ENCODE data around the gene BMX.
A peak's percentile ranks its signal among the peaks of the same experiment; 100 is the strongest.

Gene BMX

GRCh38 chrX:15493118-15493962 lies 7.3 kb upstream of the BMX start, which contains the start of gene PIR:
TSS of gene PIR (minus strand) at chrX:15493333. CDS start at chrX:15491257, 2,076 bp downstream.
- Mint-ChIP-seq H3K4me1 (peaks cover 17% of the 10 kb centered on the region), H3K27me3 (peaks cover 4% of the 10 kb centered on the region), H3K27ac (peak within 1 kb of the TSS; percentile 73), H3K9me3 (no peaks in the 10 kb centered on the region), H3K4me3 (peak within 1 kb of the TSS; percentile 78), H3K36me3 (peaks cover 2% of the 10 kb centered on the region)
- CTCF ChIA-PET, result no interaction called here
- peak; percentile 65 for DNase-seq

DNA sequence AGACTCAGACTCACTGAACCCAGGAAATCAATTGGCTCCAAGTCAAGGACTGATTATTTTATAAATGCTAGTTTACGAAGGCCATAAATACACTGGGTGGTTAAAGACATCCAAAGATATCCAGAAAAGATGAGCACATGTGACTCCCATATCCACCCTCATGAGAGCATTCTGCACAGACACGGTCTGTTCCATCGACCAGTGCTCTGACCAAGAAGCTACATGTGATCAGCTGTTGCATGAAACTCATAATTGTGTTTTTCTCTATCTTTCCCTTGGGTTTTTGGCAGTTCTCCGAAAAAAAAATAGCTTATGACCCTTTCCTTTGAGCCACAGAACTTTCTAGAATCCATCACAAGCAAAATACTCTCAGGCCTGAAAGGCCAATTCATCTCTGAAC lies 4.8 kb upstream of the BMX start:
- Mint-ChIP-seq H3K27ac (no peak overlapping the region), H3K4me3 (no peak overlapping the region), H3K27me3 (peaks cover 4% of the 10 kb centered on the region), H3K9me3 (no peaks in the 10 kb centered on the region), H3K36me3 (no peaks in the 10 kb centered on the region), H3K4me1 (peaks cover 17% of the 10 kb centered on the region)
- CTCF ChIA-PET, result interaction anchor here (1.1 to 1.5 kb wide), 2 partner anchors 10 to 69 kb away, joined by 3 to 4 read pairs; no protein-coding TSS in a partner anchor
- DNase-seq, result no peak

DNA sequence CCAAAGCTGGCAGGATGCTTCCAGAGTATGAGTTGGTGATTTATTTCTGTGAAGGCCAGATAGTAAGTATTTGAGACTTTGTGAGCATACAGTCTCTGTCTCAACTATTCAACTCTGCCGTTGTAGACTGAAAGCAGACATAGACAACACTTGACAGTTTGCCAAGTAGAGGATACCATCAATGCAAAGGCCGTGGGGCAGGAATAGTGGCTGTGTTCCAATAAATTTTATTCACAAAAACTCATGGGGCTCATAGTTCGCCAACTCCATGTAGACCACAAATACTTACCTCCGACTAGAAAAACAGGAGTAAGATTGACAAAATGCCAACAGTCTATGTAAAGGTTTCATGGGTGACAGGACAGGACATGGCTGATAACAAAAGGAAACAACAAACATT lies 3.8 kb upstream of the BMX start:
- H3K36me3 Mint-ChIP-seq, result no peaks in the 10 kb centered on the region
- H3K4me3 Mint-ChIP-seq, result no peak overlapping the region
- H3K9me3 Mint-ChIP-seq, result no peaks in the 10 kb centered on the region
- H3K27me3 Mint-ChIP-seq, result peaks cover 4% of the 10 kb centered on the region
- CTCF ChIA-PET, result no interaction called here
- H3K4me1 Mint-ChIP-seq, result peaks cover 17% of the 10 kb centered on the region
- no peak for DNase-seq
- no peak overlapping the region for H3K27ac Mint-ChIP-seq

DNA sequence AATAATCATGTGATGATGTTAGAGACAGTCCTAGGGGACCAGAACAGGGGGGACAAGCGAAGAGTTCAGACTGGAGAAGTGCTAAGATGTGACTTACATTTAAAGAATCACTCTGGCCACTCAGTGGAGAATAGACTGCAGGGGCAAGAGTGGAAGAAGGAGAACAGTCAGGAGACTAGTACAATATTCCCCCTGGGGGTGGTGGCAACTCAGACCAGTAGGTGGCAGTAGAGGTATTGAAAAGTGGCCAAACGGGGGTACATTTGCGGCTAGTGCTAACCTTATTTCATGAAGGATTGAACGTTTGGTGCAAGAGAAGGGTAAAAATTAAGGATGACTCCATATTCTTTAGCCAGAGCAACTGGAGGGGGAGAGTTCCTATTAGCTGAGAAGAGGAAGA lies 2.7 kb upstream of the BMX start:
- Mint-ChIP-seq H3K9me3 (no peaks in the 10 kb centered on the region), H3K36me3 (no peaks in the 10 kb centered on the region), H3K4me1 (peaks cover 8% of the 10 kb centered on the region), H3K4me3 (no peak overlapping the region), H3K27ac (no peak overlapping the region), H3K27me3 (peaks cover 4% of the 10 kb centered on the region)
- peak; percentile 58 for DNase-seq
- CTCF ChIA-PET, result no interaction called here

- no peak for DNase-seq
- no peak overlapping the region for H3K4me3 Mint-ChIP-seq
Measured at GRCh38 chrX:15498741-15499140, 1.9 kb upstream of the BMX start.

GRCh38 chrX:15499976-15500375 lies 631 bp upstream of the BMX start:
- Mint-ChIP-seq H3K4me1 (no peaks in the 10 kb centered on the region), H3K9me3 (no peaks in the 10 kb centered on the region), H3K36me3 (no peaks in the 10 kb centered on the region), H3K27ac (no peak overlapping the region), H3K27me3 (peaks cover 4% of the 10 kb centered on the region), H3K4me3 (no peak overlapping the region)
- CTCF ChIA-PET, result no interaction called here
- DNase-seq, result no peak

More at GRCh38 chrX:15498741-15499140, 1.9 kb upstream of the BMX start:
- H3K9me3 Mint-ChIP-seq, result no peaks in the 10 kb centered on the region
- H3K36me3 Mint-ChIP-seq, result no peaks in the 10 kb centered on the region
- CTCF ChIA-PET, result interaction anchor here (0.6 kb wide), 1 partner anchor 50 kb away, joined by 3 read pairs; no protein-coding TSS in a partner anchor
- no peak overlapping the region for H3K27ac Mint-ChIP-seq
- peaks cover 1% of the 10 kb centered on the region for H3K4me1 Mint-ChIP-seq
- peaks cover 4% of the 10 kb centered on the region for H3K27me3 Mint-ChIP-seq

DNA sequence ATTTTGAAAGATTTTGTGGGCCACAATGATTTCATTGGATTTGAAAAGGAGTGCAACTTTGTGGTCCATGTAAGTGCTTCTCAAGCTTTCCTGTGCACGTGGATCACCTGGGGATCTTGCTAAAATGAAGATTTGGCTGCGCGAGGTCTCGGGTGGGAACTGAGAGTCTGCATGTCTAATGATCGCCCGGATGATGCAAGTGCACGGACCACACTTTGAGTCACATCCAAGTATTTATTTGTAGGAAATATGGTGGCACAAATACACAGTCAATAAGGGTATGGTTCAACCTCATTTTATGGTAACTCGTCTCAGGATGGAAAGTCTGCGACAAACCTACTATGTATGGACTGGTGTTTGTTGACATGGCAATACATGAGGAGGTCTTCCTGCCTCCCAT lies 899 bp downstream of the BMX start:
- H3K4me3 Mint-ChIP-seq, result no peak overlapping the region
- no peaks in the 10 kb centered on the region for H3K36me3 Mint-ChIP-seq
- peaks cover 4% of the 10 kb centered on the region for H3K27me3 Mint-ChIP-seq
- no peaks in the 10 kb centered on the region for H3K9me3 Mint-ChIP-seq
- CTCF ChIA-PET, result interaction anchor here (0.6 kb wide), 1 partner anchor 72 kb away, joined by 3 read pairs; no protein-coding TSS in a partner anchor
- no peaks in the 10 kb centered on the region for H3K4me1 Mint-ChIP-seq
- no peak for DNase-seq
- H3K27ac Mint-ChIP-seq, result no peak overlapping the region

DNA sequence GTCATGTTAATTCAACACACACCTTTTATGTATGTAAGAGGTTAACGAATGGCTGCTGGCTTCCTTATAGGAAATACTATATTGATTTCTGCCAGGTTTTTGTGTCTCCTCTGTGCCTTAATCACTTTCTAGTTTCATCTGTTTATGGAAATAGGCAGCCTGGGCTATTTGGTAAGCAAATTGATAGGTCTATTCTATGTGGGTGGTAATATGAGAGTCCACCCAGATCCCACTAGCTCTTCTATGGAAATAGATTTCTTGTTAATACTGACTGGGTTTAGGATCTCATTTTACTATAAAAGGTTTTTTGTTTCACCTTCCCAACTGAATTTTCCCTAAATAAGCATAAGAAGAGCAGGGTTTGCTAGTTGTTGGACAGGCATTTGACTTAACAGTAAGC lies 4.1 kb downstream of the BMX start:
- H3K36me3 Mint-ChIP-seq, result no peaks in the 10 kb centered on the region
- no peaks in the 10 kb centered on the region for H3K4me1 Mint-ChIP-seq
- H3K9me3 Mint-ChIP-seq, result no peaks in the 10 kb centered on the region
- H3K27me3 Mint-ChIP-seq, result no peaks in the 10 kb centered on the region
- CTCF ChIA-PET, result no interaction called here
- no peak overlapping the region for H3K27ac Mint-ChIP-seq
- no peak for DNase-seq
- H3K4me3 Mint-ChIP-seq, result no peak overlapping the region

DNA sequence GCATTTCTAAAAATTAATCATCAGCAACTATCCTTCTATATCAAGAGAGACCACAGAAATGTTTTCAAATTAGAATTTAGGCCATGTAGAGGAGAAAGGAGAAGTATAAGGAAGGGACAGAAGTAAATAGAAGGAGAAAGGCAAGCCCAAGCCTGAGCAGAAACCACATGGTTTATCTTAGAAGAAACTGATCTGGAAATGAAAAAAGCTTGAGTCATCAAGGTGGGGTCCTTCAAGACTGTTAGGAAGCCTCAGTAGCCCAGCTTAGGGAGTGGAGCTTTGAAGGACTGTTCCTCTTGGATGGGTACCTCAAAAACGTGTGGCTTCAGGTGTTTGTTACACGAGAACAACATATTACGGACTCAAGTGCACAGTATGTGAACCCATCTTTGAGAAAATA lies 4.5 kb downstream of the BMX start:
- CTCF ChIA-PET, result no interaction called here
- H3K4me3 Mint-ChIP-seq, result no peak overlapping the region
- no peak for DNase-seq
- no peaks in the 10 kb centered on the region for H3K36me3 Mint-ChIP-seq
- H3K4me1 Mint-ChIP-seq, result no peaks in the 10 kb centered on the region
- H3K27ac Mint-ChIP-seq, result no peak overlapping the region
- no peaks in the 10 kb centered on the region for H3K27me3 Mint-ChIP-seq
- no peaks in the 10 kb centered on the region for H3K9me3 Mint-ChIP-seq

DNA sequence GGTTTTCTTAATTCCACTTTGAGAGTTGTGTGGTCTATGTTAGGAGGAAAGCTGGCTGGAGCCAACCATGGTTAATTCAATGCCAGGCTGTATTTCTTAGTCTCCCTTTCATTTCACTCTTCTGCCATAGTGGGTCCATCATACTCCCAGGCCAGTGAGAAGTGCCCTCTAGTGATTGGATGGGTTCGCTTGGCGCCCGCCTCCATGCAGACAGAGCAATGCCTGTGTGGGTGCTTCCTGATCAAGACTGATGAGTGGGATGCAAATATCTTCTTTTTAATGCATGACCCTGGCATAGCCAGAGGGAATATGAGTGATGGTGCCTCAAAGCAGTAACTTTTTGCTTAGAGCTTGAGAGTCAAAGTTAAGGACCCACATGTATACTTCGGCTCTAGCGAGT lies 6.4 kb downstream of the BMX start:
- Mint-ChIP-seq H3K27me3 (no peaks in the 10 kb centered on the region), H3K4me1 (no peaks in the 10 kb centered on the region), H3K9me3 (no peaks in the 10 kb centered on the region), H3K27ac (no peak overlapping the region), H3K36me3 (no peaks in the 10 kb centered on the region), H3K4me3 (no peak overlapping the region)
- DNase-seq, result no peak
- CTCF ChIA-PET, result no interaction called here

DNA sequence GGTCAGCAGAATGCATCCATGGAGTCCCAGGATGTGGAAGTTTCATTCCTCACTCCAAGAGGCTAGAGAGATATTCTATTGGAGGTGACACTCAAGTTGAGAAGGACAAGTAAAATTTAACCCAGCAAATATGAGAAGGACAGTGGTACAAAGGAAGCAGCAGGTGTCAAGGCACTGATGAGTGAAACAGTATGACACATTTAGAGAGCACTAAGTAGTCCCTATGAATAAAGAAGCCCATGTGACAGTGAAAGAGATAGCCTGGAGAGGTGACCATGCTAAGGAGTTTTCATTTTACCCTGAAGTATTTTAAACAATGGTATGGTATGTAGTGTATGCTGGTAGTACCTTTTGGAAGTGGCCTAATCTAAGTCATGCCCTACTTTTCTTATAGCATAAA lies 9.2 kb downstream of the BMX start:
- no peak for DNase-seq
- CTCF ChIA-PET, result no interaction called here
- Mint-ChIP-seq H3K27me3 (peaks cover 4% of the 10 kb centered on the region), H3K9me3 (no peaks in the 10 kb centered on the region), H3K36me3 (no peaks in the 10 kb centered on the region), H3K4me1 (no peaks in the 10 kb centered on the region), H3K4me3 (no peak overlapping the region), H3K27ac (no peak overlapping the region)

DNA sequence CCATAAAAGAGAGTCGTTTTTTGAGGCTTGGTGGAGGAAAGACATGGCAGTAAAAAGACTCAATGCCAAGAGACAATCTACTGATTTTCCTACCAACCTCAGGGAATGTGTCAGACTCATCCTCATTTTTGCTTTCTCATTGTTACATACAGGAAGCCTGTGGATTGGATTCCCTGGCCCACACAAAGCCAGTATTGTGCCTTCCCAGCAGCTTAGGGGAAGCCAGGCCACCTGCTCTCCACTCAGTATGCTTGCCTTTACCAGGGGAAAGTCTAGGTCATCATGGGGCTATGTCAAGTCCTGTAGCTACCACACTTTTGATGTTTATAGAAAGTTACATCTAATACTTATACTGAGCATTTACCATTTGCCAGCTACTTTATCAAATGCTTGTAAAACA lies 11.0 kb downstream of the BMX start:
- H3K4me1 Mint-ChIP-seq, result no peaks in the 10 kb centered on the region
- H3K4me3 Mint-ChIP-seq, result no peak overlapping the region
- H3K27me3 Mint-ChIP-seq, result peaks cover 4% of the 10 kb centered on the region
- no peaks in the 10 kb centered on the region for H3K36me3 Mint-ChIP-seq
- CTCF ChIA-PET, result no interaction called here
- DNase-seq, result no peak
- H3K9me3 Mint-ChIP-seq, result no peaks in the 10 kb centered on the region
- no peak overlapping the region for H3K27ac Mint-ChIP-seq

- H3K9me3 Mint-ChIP-seq, result no peaks in the 10 kb centered on the region
- no peak overlapping the region for H3K27ac Mint-ChIP-seq
- H3K4me1 Mint-ChIP-seq, result no peaks in the 10 kb centered on the region
- no peak for DNase-seq
- CTCF ChIA-PET, result no interaction called here
- H3K4me3 Mint-ChIP-seq, result no peak overlapping the region
- H3K27me3 Mint-ChIP-seq, result peaks cover 4% of the 10 kb centered on the region
- H3K36me3 Mint-ChIP-seq, result no peaks in the 10 kb centered on the region
Measured at GRCh38 chrX:15512401-15512965, 11.9 kb downstream of the BMX start.

DNA sequence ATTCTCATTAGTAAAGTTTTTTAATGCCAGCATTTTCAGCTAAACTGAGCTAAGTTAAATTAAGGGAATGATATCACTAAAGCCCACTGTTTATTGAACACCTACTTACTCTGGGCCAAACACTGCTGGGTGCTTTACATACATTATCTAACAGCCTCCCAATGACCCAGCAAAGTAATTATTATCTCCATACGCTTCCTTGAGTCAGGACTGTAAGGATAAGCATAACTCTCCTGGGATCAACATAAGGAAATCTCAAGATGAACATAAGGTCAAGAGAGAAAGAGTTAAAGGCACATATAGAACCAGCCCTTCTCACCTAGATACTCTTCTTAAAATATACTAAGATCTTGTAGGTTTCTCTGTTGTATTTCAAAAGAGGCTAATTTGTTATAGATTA lies 13.7 kb downstream of the BMX start:
- Mint-ChIP-seq H3K27ac (no peak overlapping the region), H3K9me3 (no peaks in the 10 kb centered on the region), H3K4me1 (no peaks in the 10 kb centered on the region), H3K4me3 (no peak overlapping the region), H3K27me3 (peaks cover 4% of the 10 kb centered on the region), H3K36me3 (no peaks in the 10 kb centered on the region)
- no peak for DNase-seq
- CTCF ChIA-PET, result no interaction called here

- DNase-seq, result no peak
- CTCF ChIA-PET, result no interaction called here
- no peak overlapping the region for H3K27ac Mint-ChIP-seq
- no peaks in the 10 kb centered on the region for H3K4me1 Mint-ChIP-seq
- H3K27me3 Mint-ChIP-seq, result peaks cover 4% of the 10 kb centered on the region
- H3K9me3 Mint-ChIP-seq, result no peaks in the 10 kb centered on the region
- H3K4me3 Mint-ChIP-seq, result no peak overlapping the region
- H3K36me3 Mint-ChIP-seq, result no peaks in the 10 kb centered on the region
Measured at GRCh38 chrX:15515931-15516330, 15.3 kb downstream of the BMX start.
